ENCODE data around the gene MYO7B.

The MYO7B gene

GRCh38 chr2:127510073-127510472 is 25.4 kb upstream of the MYO7B start:
- no peak for DNase-seq (ENCODE audit: low read depth, low spot score)
- no peak overlapping the region for H3K4me3 ChIP-seq (ENCODE audit: low read length)
- no peak overlapping the region for H3K27ac ChIP-seq (ENCODE audit: low read length)
- no CpG with 5 or more reads among the region's 2 CpGs for WGBS (ENCODE audit: insufficient coverage, insufficient read length)
- peaks cover 6% of the 10 kb centered on the region; the same call in 1 of the 2 replicates for H3K4me1 ChIP-seq (ENCODE audit: control insufficient read depth, insufficient read depth, low read length)
- no peaks in the 10 kb centered on the region for H3K27me3 ChIP-seq (ENCODE audit: control insufficient read depth, insufficient read depth, low read length)
- no peaks in the 10 kb centered on the region for H3K9me3 ChIP-seq (ENCODE audit: control insufficient read depth, insufficient read depth, low read length)
- H3K36me3 ChIP-seq (ENCODE audit: control insufficient read depth, insufficient read depth, low read length), result peaks cover 7% of the 10 kb centered on the region; the same call in 1 of the 2 replicates

DNA sequence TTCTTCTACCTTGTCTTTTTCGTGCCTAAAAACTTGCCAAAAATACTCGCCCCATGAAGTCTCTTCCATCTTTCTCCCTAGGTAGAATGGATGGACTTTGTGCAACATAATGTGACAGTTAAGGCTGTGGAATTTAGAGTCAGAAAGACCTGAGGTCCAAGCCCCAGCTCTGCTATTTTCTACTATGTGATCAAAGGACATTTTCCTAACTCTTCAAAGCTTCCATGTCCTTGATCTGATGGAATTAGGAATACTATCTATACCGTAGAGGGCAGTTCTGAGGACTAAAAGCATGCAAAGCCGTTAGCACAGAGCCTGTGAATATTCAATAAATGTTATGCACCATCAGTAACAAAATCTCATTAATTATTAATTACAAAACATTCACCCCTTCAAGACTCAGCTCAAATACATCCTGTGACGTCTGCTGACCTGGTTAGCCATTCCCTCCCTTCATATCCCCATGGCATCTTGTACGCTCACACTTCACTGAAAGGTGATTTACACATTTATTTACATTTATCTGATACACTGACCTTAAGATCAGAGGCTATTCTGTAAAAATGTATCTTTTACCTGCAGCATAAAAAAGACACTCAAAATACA is 24.3 kb upstream of the MYO7B start:
- Histone ChIP-seq H3K4me1 (ENCODE audit: control insufficient read depth, insufficient read depth, low read length) (peaks cover 10% of the 10 kb centered on the region), H3K9me3 (ENCODE audit: control insufficient read depth, insufficient read depth, low read length) (no peaks in the 10 kb centered on the region), H3K4me3 (ENCODE audit: low read length) (no peak overlapping the region), H3K27ac (ENCODE audit: low read length) (no peak overlapping the region), H3K27me3 (ENCODE audit: control insufficient read depth, insufficient read depth, low read length) (no peaks in the 10 kb centered on the region), H3K36me3 (ENCODE audit: control insufficient read depth, insufficient read depth, low read length) (peaks cover 9% of the 10 kb centered on the region; the same call in 1 of the 2 replicates)
- no peak for DNase-seq (ENCODE audit: low read depth, low spot score)
- WGBS (ENCODE audit: insufficient coverage, insufficient read length), result no CpG with 5 or more reads among the region's 6 CpGs

DNA sequence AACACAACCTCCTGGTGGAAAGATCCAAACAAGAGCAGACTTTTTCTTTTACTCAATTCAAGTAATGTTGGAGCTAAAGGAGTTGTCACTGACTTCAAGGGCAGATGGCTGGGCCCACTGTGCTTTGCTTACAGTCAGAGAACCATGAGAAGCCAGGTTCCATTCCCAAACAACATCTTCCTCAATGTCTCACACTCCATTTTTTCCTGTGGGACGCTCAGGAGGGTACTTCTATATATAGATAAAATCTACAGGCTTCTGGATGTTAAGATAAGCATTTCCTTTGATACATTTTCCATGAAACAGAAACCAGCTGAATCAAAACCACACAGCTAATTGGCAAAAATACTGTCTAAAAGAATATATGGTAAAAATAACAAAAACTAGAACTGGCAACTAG is 23.6 kb upstream of the MYO7B start:
- Histone ChIP-seq H3K4me1 (ENCODE audit: control insufficient read depth, insufficient read depth, low read length) (peaks cover 10% of the 10 kb centered on the region), H3K9me3 (ENCODE audit: control insufficient read depth, insufficient read depth, low read length) (no peaks in the 10 kb centered on the region), H3K27me3 (ENCODE audit: control insufficient read depth, insufficient read depth, low read length) (no peaks in the 10 kb centered on the region), H3K27ac (ENCODE audit: low read length) (no peak overlapping the region), H3K36me3 (ENCODE audit: control insufficient read depth, insufficient read depth, low read length) (peaks cover 9% of the 10 kb centered on the region; the same call in 1 of the 2 replicates), H3K4me3 (ENCODE audit: low read length) (no peak overlapping the region)
- WGBS (ENCODE audit: insufficient coverage, insufficient read length), result no CpG with 5 or more reads among the region's 1 CpG
- no peak for DNase-seq (ENCODE audit: low read depth, low spot score)

GRCh38 chr2:127512362-127512761 is 23.1 kb upstream of the MYO7B start:
- WGBS (ENCODE audit: insufficient coverage, insufficient read length), result no CpG with 5 or more reads among the region's 4 CpGs

GRCh38 chr2:127514076-127514475 is 21.4 kb upstream of the MYO7B start:
- H3K27me3 ChIP-seq (ENCODE audit: control insufficient read depth, insufficient read depth, low read length), result no peaks in the 10 kb centered on the region
- no peaks in the 10 kb centered on the region for H3K9me3 ChIP-seq (ENCODE audit: control insufficient read depth, insufficient read depth, low read length)
- DNase-seq (ENCODE audit: low read depth, low spot score), result no peak
- H3K4me1 ChIP-seq (ENCODE audit: control insufficient read depth, insufficient read depth, low read length), result peaks cover 10% of the 10 kb centered on the region
- WGBS (ENCODE audit: insufficient coverage, insufficient read length), result no CpG with 5 or more reads among the region's 10 CpGs
- no peak overlapping the region for H3K27ac ChIP-seq (ENCODE audit: low read length)
- no peak overlapping the region for H3K4me3 ChIP-seq (ENCODE audit: low read length)
- peaks cover 9% of the 10 kb centered on the region; the same call in 1 of the 2 replicates for H3K36me3 ChIP-seq (ENCODE audit: control insufficient read depth, insufficient read depth, low read length)

More at GRCh38 chr2:127512362-127512761, 23.1 kb upstream of the MYO7B start:
- no peak for DNase-seq (ENCODE audit: low read depth, low spot score)
- no peaks in the 10 kb centered on the region for H3K9me3 ChIP-seq (ENCODE audit: control insufficient read depth, insufficient read depth, low read length)
- H3K4me3 ChIP-seq (ENCODE audit: low read length), result no peak overlapping the region
- no peaks in the 10 kb centered on the region for H3K27me3 ChIP-seq (ENCODE audit: control insufficient read depth, insufficient read depth, low read length)
- H3K4me1 ChIP-seq (ENCODE audit: control insufficient read depth, insufficient read depth, low read length), result peaks cover 10% of the 10 kb centered on the region
- H3K27ac ChIP-seq (ENCODE audit: low read length), result no peak overlapping the region
- H3K36me3 ChIP-seq (ENCODE audit: control insufficient read depth, insufficient read depth, low read length), result peaks cover 9% of the 10 kb centered on the region; the same call in 1 of the 2 replicates

DNA sequence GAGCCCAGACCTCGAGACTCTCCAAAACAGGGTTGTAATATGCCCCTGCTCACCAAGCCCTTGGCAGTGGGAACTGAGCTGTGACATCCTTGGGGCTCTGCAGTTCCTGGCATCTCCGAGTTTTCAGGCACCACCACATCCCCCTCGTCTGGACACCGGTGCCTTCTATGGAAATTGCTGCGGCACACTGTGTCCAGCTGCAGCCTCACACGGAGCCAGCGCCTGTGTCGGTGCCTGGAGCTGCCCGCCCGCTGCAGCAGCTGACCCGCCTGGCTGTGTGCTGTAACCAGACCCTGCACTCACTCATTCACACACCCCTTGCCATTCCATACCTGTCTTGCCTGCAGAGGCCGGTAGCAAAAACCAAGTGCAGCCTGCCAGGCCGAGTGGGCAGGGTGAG is 21.0 kb upstream of the MYO7B start:
- WGBS (ENCODE audit: insufficient coverage, insufficient read length), result no CpG with 5 or more reads among the region's 13 CpGs
- Histone ChIP-seq H3K27me3 (ENCODE audit: control insufficient read depth, insufficient read depth, low read length) (no peaks in the 10 kb centered on the region), H3K4me3 (ENCODE audit: low read length) (no peak overlapping the region), H3K4me1 (ENCODE audit: control insufficient read depth, insufficient read depth, low read length) (peaks cover 10% of the 10 kb centered on the region), H3K27ac (ENCODE audit: low read length) (no peak overlapping the region), H3K9me3 (ENCODE audit: control insufficient read depth, insufficient read depth, low read length) (no peaks in the 10 kb centered on the region), H3K36me3 (ENCODE audit: control insufficient read depth, insufficient read depth, low read length) (peaks cover 9% of the 10 kb centered on the region; the same call in 1 of the 2 replicates)
- no peak for DNase-seq (ENCODE audit: low read depth, low spot score)

- Histone ChIP-seq H3K4me3 (ENCODE audit: low read length) (no peak overlapping the region), H3K27me3 (ENCODE audit: control insufficient read depth, insufficient read depth, low read length) (no peaks in the 10 kb centered on the region), H3K9me3 (ENCODE audit: control insufficient read depth, insufficient read depth, low read length) (no peaks in the 10 kb centered on the region), H3K36me3 (ENCODE audit: control insufficient read depth, insufficient read depth, low read length) (peaks cover 9% of the 10 kb centered on the region; the same call in 1 of the 2 replicates), H3K27ac (ENCODE audit: low read length) (no peak overlapping the region), H3K4me1 (ENCODE audit: control insufficient read depth, insufficient read depth, low read length) (peaks cover 10% of the 10 kb centered on the region)
- WGBS (ENCODE audit: insufficient coverage, insufficient read length), result no CpG with 5 or more reads among the region's 6 CpGs
- no peak for DNase-seq (ENCODE audit: low read depth, low spot score)
These were observed 20.0 kb upstream of the MYO7B start for GRCh38 chr2:127515383-127515915.

GRCh38 chr2:127516041-127516762 is 19.3 kb upstream of the MYO7B start:
- no peaks in the 10 kb centered on the region for H3K9me3 ChIP-seq (ENCODE audit: control insufficient read depth, insufficient read depth, low read length)
- H3K27ac ChIP-seq (ENCODE audit: low read length), result no peak overlapping the region
- H3K4me3 ChIP-seq (ENCODE audit: low read length), result no peak overlapping the region
- WGBS (ENCODE audit: insufficient coverage, insufficient read length), result no CpG with 5 or more reads among the region's 14 CpGs
- H3K36me3 ChIP-seq (ENCODE audit: control insufficient read depth, insufficient read depth, low read length), result peaks cover 9% of the 10 kb centered on the region; the same call in 1 of the 2 replicates
- H3K4me1 ChIP-seq (ENCODE audit: control insufficient read depth, insufficient read depth, low read length), result peaks cover 10% of the 10 kb centered on the region
- DNase-seq (ENCODE audit: low read depth, low spot score), result no peak
- H3K27me3 ChIP-seq (ENCODE audit: control insufficient read depth, insufficient read depth, low read length), result no peaks in the 10 kb centered on the region

DNA sequence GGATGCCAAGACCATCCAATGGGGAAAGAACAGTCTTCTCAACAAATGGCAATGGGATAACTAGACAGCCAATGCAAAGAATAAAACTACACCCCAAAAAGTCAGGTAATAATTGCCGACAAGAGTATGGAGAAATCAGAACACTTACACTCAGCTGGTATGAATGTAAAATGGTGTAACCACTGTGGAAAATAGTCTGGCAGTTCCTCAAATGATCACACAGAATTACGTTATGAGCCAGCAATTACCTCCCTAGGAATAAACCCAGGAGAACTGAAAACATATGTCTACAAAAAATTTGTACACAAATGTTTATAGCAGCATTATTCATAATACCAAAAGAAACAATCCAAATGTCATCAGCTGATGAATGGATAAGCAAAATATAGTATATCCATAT is 18.0 kb upstream of the MYO7B start:
- Histone ChIP-seq H3K4me3 (ENCODE audit: low read length) (no peak overlapping the region), H3K27me3 (ENCODE audit: control insufficient read depth, insufficient read depth, low read length) (no peaks in the 10 kb centered on the region), H3K36me3 (ENCODE audit: control insufficient read depth, insufficient read depth, low read length) (peaks cover 9% of the 10 kb centered on the region; the same call in 1 of the 2 replicates), H3K9me3 (ENCODE audit: control insufficient read depth, insufficient read depth, low read length) (no peaks in the 10 kb centered on the region), H3K4me1 (ENCODE audit: control insufficient read depth, insufficient read depth, low read length) (peaks cover 10% of the 10 kb centered on the region), H3K27ac (ENCODE audit: low read length) (no peak overlapping the region)
- WGBS (ENCODE audit: insufficient coverage, insufficient read length), result no CpG with 5 or more reads among the region's 2 CpGs
- DNase-seq (ENCODE audit: low read depth, low spot score), result no peak

GRCh38 chr2:127520424-127520823 is 15.1 kb upstream of the MYO7B start:
- H3K27ac ChIP-seq (ENCODE audit: low read length), result no peak overlapping the region
- H3K4me1 ChIP-seq (ENCODE audit: control insufficient read depth, insufficient read depth, low read length), result peaks cover 4% of the 10 kb centered on the region; the same call in 1 of the 2 replicates
- H3K27me3 ChIP-seq (ENCODE audit: control insufficient read depth, insufficient read depth, low read length), result no peaks in the 10 kb centered on the region
- H3K36me3 ChIP-seq (ENCODE audit: control insufficient read depth, insufficient read depth, low read length), result peaks cover 6% of the 10 kb centered on the region; the same call in 1 of the 2 replicates
- no peak overlapping the region for H3K4me3 ChIP-seq (ENCODE audit: low read length)
- H3K9me3 ChIP-seq (ENCODE audit: control insufficient read depth, insufficient read depth, low read length), result no peaks in the 10 kb centered on the region
- no CpG with 5 or more reads among the region's 4 CpGs for WGBS (ENCODE audit: insufficient coverage, insufficient read length)
- DNase-seq (ENCODE audit: low read depth, low spot score), result no peak

Measured in iPS DF 6.9 (cell line).